ENCODE measurements around the gene CUX1. TPM values are rescaled to one million over a fixed set of nuclear protein-coding genes. Genes with fewer than 3 reads are reported as not detected.

CUX1 gene
- total and polyA plus RNA-seq, 10 of the 15 experiments (the other 5 are each of a cell fraction or from before 2014, with no cell fraction given), result 6.1 to 48.6 (median 25.9) TPM

- CTCF ChIA-PET, result interaction anchor here (2.1 kb wide), 1 partner anchor 76 kb away, joined by 4 read pairs; no protein-coding TSS in a partner anchor
- H3K36me3 ChIP-seq (ENCODE audit: control insufficient read depth in 2 of 2, insufficient read depth in 2 of 2, low read length in 1 of 2), result peaks cover 1 to 5% of the 10 kb centered on the region in 2 experiments; a peak in 2 of 4 replicates
- H3K79me2 ChIP-seq (ENCODE audit: control insufficient read depth, insufficient read depth, low read length), result peaks cover 14% of the 10 kb centered on the region
These were observed 114.7 kb downstream of the CUX1 start for GRCh38 chr7:101932083-101932482.

GRCh38 chr7:101933028-101933427 lies 115.6 kb downstream of the CUX1 start:
- Histone ChIP-seq H3K4me2 (ENCODE audit: control insufficient read depth, insufficient read depth) (peak overlapping the region; percentile 51; the same call in 1 of the 2 replicates), H3K4me3 (no peak overlapping the region), H3K4me1 (ENCODE audit: control insufficient read depth, insufficient read depth, low read length) (peaks cover 37% of the 10 kb centered on the region), H3K27ac (ENCODE audit: control insufficient read depth, insufficient read depth) (peak overlapping the region; percentile 24; the same call in 1 of the 2 replicates), H3K9ac (ENCODE audit: control insufficient read depth, insufficient read depth, low read length) (no peak overlapping the region), H3K79me2 (ENCODE audit: control insufficient read depth, insufficient read depth, low read length) (peaks cover 14% of the 10 kb centered on the region), H3K27me3 (replicated peaks in 1 of 2; ENCODE audit: control insufficient read depth in 2 of 2, insufficient read depth in 2 of 2, low read length in 1 of 2) (no peaks in the 10 kb centered on the region), H3K9me3 (replicated peaks; ENCODE audit: control insufficient read depth, insufficient read depth, low read length) (peaks cover 11% of the 10 kb centered on the region; the same call in 2 of the 3 replicates), H2AFZ (ENCODE audit: control insufficient read depth, low read depth, low read length) (no peak overlapping the region), H3K36me3 (ENCODE audit: control insufficient read depth in 2 of 2, insufficient read depth in 2 of 2, low read length in 1 of 2) (peaks cover 1 to 5% of the 10 kb centered on the region in 2 experiments; a peak in 2 of 4 replicates), H4K20me1 (ENCODE audit: control insufficient read depth, insufficient read depth) (no peaks in the 10 kb centered on the region)
- ATAC-seq, result no peak
- CTCF ChIA-PET, result interaction anchor here (0.7 to 1.5 kb wide), 4 partner anchors 20 to 304 kb away, joined by 3 to 5 read pairs (median 4); no protein-coding TSS in a partner anchor
- BruUV-seq (replicated peaks), result no TSS peak
- DNase-seq (ENCODE audit: low read depth, low spot score), result no peak
- POLR2A ChIA-PET, result interaction anchor here (0.9 to 1.8 kb wide), 5 partner anchors 12 to 76 kb away, joined by 3 to 5 read pairs (median 4); no protein-coding TSS in a partner anchor
- 96% methylated on average over 4 of the region's 4 CpGs for WGBS (ENCODE audit: insufficient coverage, insufficient replicate concordance, low lambda C conversion rate, missing lambda C conversion rate)
- in situ Hi-C loops (cut with MboI) (no loop called here), intact Hi-C loops (cut with micrococcal nuclease; ENCODE audit: unreplicated experiment) (loop anchor here (2.0 to 10.0 kb wide), 3 partner anchors 76 to 302 kb away; partner anchors contain the start of gene CUX1)
- RAD21 ChIA-PET (ENCODE audit: unreplicated experiment), result interaction anchor here (0.5 to 2.6 kb wide), 9 partner anchors 11 to 119 kb away, joined by 3 to 15 read pairs (median 4); no protein-coding TSS in a partner anchor
- SMC1A ChIA-PET (ENCODE audit: uncharacterized antibody, unreplicated experiment), result interaction anchor here (0.7 to 6.7 kb wide), 13 partner anchors 12 to 122 kb away, joined by 3 to 37 read pairs (median 4); no protein-coding TSS in a partner anchor
- TF ChIP-seq E2F8 (IDR thresholded peaks at IDR 0.05; ENCODE audit: low read depth, partially characterized antibody) (no peak), BHLHE40 (IDR thresholded peaks at IDR 0.05; ENCODE audit: borderline replicate concordance in 1 of 2, low read depth in 2 of 2, low read length in 1 of 2) (no peak)
- no peak for FAIRE-seq

More at GRCh38 chr7:101932083-101932482, 114.7 kb downstream of the CUX1 start:
- SMC1A ChIA-PET (ENCODE audit: uncharacterized antibody, unreplicated experiment), result interaction anchor here (0.5 to 6.7 kb wide), 7 partner anchors 9 to 89 kb away, joined by 3 to 37 read pairs (median 4); no protein-coding TSS in a partner anchor
- FAIRE-seq, result no peak
- no peak for DNase-seq (ENCODE audit: low read depth, low spot score)
- intact Hi-C loops (cut with micrococcal nuclease; ENCODE audit: unreplicated experiment), result loop anchor here (2.0 to 10.0 kb wide), 3 partner anchors 75 to 303 kb away; partner anchors contain the start of gene CUX1
- in situ Hi-C loops (cut with MboI), result no loop called here
- TF ChIP-seq, protein P1, sequence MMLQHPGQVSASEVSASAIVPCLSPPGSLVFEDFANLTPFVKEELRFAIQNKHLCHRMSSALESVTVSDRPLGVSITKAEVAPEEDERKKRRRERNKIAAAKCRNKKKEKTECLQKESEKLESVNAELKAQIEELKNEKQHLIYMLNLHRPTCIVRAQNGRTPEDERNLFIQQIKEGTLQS (IDR thresholded peaks at IDR 0.05; ENCODE audit: borderline replicate concordance, extremely low read depth, low read depth, low read length), result no peak
- no peak for TF ChIP-seq SP1 (IDR thresholded peaks at IDR 0.05; ENCODE audit: low read depth, low read length)
- no peak for TF ChIP-seq BCL11A (IDR thresholded peaks at IDR 0.05; ENCODE audit: low read depth, low read length)
- no peak overlapping the region for H3K9ac ChIP-seq (ENCODE audit: control insufficient read depth, insufficient read depth, low read length)
- TSS peak; percentile 7 for BruUV-seq (replicated peaks)
- RAD21 ChIA-PET (ENCODE audit: unreplicated experiment), result interaction anchor here (0.7 kb wide), 1 partner anchor 23 kb away, joined by 4 read pairs; no protein-coding TSS in a partner anchor
- H3K27ac ChIP-seq (ENCODE audit: control insufficient read depth, insufficient read depth), result no peak overlapping the region
- WGBS (ENCODE audit: insufficient coverage, insufficient replicate concordance, low lambda C conversion rate, missing lambda C conversion rate), result 98% methylated on average over 14 of the region's 14 CpGs
- no peaks in the 10 kb centered on the region for H3K27me3 ChIP-seq (replicated peaks in 1 of 2; ENCODE audit: control insufficient read depth in 2 of 2, insufficient read depth in 2 of 2, low read length in 1 of 2)
- peaks cover 11% of the 10 kb centered on the region; the same call in 2 of the 3 replicates for H3K9me3 ChIP-seq (replicated peaks; ENCODE audit: control insufficient read depth, insufficient read depth, low read length)
- H4K20me1 ChIP-seq (ENCODE audit: control insufficient read depth, insufficient read depth), result no peaks in the 10 kb centered on the region
- no peak for ATAC-seq
- H2AFZ ChIP-seq (ENCODE audit: control insufficient read depth, low read depth, low read length), result no peak overlapping the region
- no peak overlapping the region for H3K4me3 ChIP-seq
- POLR2A ChIA-PET, result interaction anchor here (1.7 to 1.8 kb wide), 2 partner anchors 59 to 75 kb away, joined by 5 read pairs; no protein-coding TSS in a partner anchor
- H3K4me1 ChIP-seq (ENCODE audit: control insufficient read depth, insufficient read depth, low read length), result peaks cover 37% of the 10 kb centered on the region
- no peak overlapping the region for H3K4me2 ChIP-seq (ENCODE audit: control insufficient read depth, insufficient read depth)
